Measurements from ENCODE around the gene ZNF429.
"Not testable (repeated sequence)": the region's sequence is repeated elsewhere in the genome, so short reads cannot be mapped to it uniquely, and the experiment has no call there.

Gene ZNF429

GRCh38 chr19:21602082-21602658, 96.8 kb downstream of the ZNF429 start:
- DNase-seq (ENCODE audit: extremely low read depth, low read depth), result no peak
- H3K4me3 ChIP-seq (replicated peaks; ENCODE audit: low read depth, low read length), result no peak overlapping the region
- TF ChIP-seq, protein P1, sequence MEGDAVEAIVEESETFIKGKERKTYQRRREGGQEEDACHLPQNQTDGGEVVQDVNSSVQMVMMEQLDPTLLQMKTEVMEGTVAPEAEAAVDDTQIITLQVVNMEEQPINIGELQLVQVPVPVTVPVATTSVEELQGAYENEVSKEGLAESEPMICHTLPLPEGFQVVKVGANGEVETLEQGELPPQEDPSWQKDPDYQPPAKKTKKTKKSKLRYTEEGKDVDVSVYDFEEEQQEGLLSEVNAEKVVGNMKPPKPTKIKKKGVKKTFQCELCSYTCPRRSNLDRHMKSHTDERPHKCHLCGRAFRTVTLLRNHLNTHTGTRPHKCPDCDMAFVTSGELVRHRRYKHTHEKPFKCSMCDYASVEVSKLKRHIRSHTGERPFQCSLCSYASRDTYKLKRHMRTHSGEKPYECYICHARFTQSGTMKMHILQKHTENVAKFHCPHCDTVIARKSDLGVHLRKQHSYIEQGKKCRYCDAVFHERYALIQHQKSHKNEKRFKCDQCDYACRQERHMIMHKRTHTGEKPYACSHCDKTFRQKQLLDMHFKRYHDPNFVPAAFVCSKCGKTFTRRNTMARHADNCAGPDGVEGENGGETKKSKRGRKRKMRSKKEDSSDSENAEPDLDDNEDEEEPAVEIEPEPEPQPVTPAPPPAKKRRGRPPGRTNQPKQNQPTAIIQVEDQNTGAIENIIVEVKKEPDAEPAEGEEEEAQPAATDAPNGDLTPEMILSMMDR (IDR thresholded peaks at IDR 0.05; ENCODE audit: low read depth, low read length, missing control alignments), result no peak

- H3K4me3 ChIP-seq (replicated peaks; ENCODE audit: low read depth, low read length); DNase-seq (ENCODE audit: extremely low read depth, low read depth): not testable (repeated sequence)
Observed at GRCh38 chr19:21602659-21603430, 97.4 kb downstream of the ZNF429 start.

- DNase-seq (ENCODE audit: extremely low read depth, low read depth), result no peak
- H3K4me3 ChIP-seq (replicated peaks; ENCODE audit: low read depth, low read length), result no peak overlapping the region
- TF ChIP-seq, protein P1 (IDR thresholded peaks at IDR 0.05; ENCODE audit: low read depth, low read length, missing control alignments), result no peak
Observed at GRCh38 chr19:21603431-21604231, 98.2 kb downstream of the ZNF429 start.

DNA sequence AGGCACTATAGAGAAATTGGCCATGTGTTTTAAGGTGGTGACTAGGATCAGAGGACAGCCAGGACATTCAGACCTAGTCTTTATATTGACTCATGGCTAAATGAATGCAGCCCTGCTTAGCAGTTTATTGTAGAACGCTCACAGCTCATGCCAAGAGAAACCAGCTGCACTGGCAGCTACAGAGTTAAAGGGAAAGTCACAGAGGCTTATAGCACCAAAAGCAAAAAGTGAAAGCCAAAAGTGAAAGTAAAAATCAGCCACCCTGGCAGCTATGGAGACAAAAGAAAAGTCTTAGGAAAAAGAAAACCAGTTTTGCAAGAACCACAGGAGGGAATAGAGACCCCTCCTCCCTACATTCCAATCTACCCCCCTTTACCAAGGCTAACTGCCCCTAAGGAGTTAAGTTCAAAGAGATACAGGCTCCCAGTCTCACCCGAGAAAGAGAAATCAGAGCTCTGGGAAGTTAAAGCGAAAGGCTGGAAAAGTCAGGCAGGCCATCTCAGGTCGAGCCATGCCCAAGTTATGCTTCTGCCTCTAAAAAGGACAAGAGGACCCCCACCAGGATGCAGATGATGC, 99.0 kb downstream of the ZNF429 start:
- H3K4me3 ChIP-seq (replicated peaks; ENCODE audit: low read depth, low read length), result peak overlapping the region; percentile 27

More for the DNA sequence above, 99.0 kb downstream of the ZNF429 start:
- TF ChIP-seq, protein P1 (IDR thresholded peaks at IDR 0.05; ENCODE audit: low read depth, low read length, missing control alignments), result no peak
- DNase-seq (ENCODE audit: extremely low read depth, low read depth), result no peak

Measured in HFF-Myc (cell line).